HG02678 (cell line): ENCODE results near the gene MYO7B.

Experiments
- ATAC-seq: cut with Tn5 transposase; IDR thresholded peaks from one replicate; pipeline ENCODE4 v1.9.1; 2021; ENCODE audit warnings: mild to moderate bottlenecking, moderate library complexity; ENCODE audit not compliant: unreplicated experiment

Gene MYO7B

DNA sequence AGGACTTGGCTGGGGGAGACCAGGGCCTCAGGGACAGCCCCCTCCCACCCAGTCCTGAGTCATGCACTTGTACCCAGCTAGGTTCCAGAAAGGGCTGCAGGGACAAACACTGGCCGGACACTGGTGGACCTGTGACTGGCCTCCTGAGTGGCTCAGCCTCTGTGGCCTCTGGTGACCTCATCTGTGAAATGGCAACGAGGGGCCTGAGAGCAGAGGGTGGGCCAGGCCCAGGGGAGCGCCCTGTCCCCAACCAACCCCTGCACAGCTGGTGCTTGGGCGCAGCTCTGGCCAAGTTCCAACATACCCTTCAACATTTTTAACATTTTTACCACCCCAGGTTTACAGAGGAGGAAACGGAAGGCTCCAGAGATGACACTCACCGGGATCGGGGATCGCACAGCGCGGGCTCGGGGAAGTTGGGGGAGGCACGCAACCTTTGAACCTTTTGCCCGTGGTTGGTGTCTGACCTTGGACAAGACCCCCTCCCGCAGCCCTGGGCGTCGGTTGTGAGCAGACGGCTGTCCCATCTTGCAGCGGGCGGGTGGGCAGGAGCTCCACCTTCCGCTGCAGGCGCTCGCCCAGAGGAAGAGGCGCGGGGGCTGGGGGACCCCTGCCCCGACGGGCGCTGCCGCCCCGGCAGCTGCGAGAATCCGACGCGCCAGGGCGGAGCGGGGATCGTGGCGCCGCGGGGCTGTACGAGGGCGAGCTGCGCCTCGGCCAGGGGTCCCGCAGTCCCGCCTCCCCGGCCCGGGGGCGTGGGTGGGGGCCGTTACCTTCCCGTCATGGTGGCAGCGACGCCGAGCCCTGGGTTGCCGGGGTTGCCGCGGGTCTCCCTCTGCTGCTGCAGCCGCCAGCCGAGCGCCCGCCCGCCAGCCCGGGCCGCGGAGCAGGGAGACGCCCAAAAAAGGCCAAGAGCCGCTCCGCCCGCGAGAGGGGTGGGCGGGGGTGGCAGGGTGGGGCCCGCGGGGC, 139.0 kb downstream of the MYO7B start:
- no peak for ATAC-seq

DNA sequence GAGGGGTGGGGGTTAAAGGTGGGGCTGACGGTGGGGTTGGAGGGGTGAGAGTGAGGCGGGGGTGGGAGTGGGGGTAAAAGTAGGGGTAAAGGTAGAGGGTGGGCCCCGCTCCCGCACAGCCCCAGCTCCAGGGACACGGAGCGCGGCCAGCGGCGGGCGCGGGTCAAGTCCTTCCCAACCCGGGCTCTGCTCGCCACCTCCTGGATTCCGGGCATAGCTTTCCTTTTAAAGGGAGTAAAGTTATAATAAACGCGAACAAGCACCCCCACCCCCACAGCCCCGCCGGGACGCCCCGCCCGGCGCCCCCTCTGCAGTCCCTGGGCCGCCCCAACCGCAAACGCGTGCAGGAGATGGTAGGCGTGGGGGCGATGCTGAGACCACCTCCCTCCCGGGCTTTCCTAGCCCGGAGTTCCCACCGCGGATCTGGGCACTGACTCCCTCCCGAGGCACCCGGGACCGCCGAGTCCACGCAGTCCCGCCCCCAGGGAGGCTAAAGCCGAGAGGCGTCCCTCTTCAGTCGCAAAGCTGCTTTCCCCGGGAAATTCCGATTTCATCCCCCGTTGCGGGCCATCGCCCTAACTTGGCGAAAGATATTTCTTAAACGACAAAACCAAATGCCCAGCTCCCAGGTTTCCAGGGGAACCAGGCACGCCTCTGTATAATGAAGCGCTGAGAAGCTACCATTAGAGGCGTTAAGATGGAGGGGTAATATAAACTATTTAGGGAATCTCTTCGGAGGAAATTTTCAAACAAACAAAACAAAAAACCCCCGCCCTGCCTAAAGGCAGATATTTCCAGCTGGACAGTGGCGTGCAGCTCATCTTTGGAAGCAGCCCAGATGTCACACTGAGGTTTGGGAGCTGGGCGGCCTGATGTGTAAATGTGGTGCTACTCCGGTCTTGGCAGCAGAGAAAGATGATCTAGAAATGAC, 140.1 kb downstream of the MYO7B start, which contains the start of gene LIMS2:
Gene LIMS2 (minus strand): TSS at position 200 of the 931 bp plus-strand sequence. CDS start 506 bp downstream, outside the sequence.
- ATAC-seq: no peak

DNA sequence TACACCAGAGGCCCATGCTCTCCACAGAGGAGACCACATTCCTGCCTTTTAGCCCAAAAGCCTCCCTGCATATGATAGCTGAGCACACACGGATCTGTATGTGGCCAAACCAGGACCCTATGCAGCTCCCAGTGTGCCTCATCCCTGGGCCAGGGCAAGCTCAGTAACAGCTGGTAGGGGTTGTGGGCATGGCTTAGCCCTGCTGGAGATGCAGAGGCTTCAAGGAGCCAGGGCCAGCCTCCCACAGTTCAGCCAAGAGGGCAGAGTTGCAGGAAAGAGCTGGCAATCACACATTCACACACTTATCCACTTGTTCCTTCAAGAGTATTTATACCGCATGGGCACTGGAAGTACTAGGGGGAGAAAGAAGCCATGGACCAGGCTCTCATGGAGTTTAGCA, 141.4 kb downstream of the MYO7B start:
- ATAC-seq: no peak

DNA sequence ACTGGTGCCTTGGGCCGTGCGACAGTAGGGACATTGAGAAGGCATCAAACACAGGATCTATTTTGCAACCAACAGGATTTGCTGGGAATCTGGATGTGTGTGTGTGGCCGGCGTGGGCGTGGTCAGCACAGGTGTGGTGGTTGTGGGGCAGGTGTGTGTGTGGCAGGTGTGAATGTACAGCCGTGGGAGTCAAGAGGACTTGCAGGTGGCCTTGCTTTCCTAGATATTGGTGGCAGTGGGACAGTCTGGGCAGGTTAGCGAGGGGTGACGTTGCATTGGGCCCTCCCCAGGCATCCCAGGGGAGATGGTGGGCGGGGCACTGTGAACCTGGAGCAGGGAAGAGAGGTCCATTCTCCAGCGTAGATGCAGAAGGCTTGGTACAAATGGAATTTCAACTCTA, 143.0 kb downstream of the MYO7B start:
- no peak for ATAC-seq

DNA sequence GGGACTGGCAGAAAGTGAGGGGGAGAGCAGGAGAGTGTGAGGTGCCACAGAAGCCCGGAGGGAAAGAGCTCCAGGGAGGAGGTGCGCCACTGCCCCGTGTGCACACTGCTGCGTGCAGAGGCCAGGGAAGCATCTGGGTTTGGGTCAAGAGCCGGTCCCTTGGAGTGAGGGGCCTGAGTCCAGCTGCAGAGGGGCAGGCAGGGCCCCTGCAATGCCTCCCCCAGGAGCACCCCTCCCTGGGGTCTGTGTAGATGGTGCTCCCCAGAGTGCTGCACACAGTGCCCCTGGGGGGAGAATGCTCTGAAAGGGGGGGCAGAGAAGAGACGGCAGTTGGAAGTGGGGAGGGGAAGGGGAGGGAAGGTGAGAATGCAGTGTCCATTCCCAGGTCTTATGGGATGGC, 143.5 kb downstream of the MYO7B start:
- ATAC-seq: no peak

DNA sequence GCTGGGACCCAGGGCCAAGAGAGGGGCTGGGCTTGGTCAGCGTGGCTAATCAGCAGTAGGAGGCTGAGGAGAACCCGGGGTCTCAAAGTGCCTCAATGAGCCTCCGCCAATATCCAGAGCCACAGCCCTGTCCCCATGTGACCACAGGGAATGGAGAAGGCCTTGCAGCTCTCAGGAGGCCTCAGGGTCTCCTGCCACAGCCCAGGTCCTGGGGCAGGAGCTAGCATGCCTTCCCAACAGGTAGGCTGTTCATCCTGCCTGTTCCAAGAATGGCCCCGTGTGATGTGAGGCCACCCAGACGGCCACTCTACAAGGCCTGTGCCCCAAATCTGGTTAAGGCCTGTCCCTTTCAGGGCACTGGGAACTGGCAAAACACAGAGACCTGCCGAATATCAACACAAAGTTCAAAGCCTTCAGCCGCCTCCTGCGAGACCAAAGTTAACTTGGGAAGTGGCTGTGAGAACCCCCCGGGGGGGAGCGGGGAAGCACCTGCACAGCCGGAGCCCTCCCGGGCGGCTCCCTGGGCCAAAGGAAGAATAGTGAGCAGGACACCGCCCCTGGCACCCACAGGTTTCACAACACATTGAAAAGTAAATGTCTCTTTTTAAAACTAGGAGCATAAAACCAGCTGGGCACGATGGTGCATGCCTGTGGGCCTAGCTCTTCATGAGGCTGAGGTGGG, 144.3 kb downstream of the MYO7B start:
- no peak for ATAC-seq

DNA sequence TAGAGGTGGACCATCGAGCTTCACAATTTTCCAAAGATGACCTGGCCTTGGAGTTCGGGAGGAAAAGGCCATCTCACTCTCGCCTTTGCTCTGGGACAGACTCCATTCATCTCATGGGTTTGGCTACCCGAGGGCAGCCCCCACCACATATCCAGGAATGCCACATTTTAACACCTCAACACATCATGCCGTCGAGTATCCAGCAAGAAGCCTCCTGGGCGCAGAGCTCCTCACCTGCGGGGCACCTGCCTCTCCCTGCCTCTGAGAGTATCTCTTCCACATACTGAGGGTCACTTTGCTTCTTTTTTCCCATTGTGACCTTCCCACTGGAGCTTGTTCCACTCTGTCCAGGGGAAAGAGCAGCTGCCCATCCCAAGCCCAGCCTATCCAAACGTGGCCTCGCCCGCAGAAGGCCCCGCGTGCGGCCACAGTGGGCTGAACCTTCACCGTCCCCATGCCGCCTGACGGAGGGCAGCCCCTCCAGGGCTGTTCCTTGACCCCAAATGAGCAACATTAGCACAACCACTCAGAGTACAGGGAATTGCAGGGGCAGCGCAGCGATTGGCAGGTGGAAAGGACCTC, 145.3 kb downstream of the MYO7B start:
- ATAC-seq: no peak

DNA sequence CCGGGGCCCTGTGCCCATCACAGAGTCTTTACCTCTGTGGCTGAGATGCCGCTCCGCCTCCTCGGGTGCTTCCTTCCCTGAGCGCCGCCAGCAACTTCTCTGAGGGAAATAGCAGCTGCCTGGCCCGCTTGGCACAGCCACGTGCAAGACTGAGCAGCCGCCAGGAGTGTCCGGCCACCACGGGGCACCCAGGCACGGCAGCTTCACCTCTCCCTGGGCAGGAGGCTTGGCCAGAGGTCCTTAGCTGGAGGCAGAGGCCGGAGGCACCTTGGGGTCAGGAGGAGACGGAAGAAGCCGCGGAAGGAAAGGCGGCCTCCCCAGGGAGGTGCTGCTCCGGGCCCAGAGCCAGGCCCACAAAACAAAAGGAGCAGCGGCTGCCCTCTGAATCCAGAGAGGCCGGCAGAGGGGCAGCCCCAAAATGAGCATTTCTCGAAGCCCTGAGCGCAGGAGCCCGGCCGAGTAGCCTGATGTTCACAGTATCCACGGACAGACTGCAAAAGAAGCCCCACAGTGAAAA, 145.9 kb downstream of the MYO7B start:
- no peak for ATAC-seq

DNA sequence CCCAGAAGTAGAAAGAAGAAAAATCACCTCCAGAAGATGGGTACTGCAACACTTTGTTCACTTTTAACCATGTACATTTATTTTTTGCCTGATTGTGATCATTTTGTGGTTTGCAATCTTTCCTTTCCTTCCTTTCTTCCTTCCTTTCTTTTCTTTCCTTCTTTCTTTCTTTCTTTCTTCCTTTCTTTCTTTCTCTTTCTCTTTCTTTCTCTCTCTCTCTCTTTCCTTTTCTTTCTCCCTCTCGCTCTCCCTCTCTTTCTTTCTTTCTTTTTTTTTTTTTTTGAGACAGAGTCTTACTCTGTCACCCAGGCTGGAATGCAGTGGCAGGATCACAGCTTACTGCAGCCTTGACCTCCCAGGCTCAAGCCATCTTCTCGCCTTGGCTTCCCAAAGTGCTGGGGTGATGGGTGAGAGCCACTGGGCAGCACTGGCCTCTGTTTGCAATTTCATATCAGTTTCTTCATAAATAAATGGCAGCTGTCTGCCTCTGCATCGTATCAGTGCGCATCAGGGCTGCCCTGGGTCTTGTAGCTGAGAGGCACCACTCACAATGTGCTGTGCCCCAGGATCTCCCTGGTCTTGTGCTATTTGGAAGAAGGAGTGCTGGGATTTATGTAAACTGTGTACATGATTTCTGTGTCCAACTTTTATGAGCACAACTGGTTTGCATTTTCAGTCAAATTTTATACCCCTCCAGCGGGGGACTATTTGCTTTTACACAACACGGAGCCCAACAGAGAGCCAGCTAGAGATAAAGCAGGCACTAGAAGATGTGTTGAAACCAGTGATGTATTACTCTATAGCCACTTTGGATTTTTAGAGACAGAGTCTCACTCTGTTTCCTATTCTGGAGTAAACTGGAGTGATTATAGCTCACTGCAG, 146.7 kb downstream of the MYO7B start:
- no peak for ATAC-seq

DNA sequence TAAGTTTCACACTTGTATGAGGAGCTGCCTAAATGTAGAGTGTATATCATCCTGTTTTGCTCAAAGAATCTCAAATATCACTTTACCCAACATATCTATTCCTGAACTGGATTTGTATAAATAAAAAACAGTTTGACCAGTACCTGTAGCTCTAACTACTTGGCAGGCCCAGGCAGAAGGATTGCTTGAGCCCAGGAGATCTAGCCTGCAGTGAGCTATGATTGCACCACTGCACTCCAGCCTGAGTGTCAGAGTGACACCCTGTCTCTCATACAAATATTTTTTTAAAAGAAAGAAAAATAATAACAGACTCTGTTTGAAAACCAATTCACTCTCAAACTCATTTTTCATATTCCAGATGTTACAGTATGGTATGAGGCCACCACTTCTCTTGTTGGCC, 147.6 kb downstream of the MYO7B start:
- no peak for ATAC-seq

DNA sequence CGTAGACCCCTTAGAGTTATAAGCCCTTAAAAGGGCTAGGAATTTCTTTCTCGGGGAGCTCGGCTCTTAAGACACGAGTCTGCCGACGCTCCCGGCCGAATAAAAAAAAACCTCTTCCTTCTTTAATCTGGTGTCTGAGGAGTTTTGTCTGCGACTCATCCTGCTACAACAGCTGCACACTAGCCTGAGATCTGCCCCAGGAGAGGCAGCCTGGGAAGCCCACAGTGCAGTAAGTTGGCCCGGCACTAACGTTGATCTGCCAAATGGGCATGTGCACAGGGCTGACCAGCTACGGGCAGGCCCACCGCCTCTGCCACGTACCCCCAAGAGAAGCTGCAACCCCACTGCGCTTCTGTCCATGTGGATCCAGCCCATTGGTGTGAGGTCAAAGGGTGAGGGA, 148.3 kb downstream of the MYO7B start:
- no peak for ATAC-seq

DNA sequence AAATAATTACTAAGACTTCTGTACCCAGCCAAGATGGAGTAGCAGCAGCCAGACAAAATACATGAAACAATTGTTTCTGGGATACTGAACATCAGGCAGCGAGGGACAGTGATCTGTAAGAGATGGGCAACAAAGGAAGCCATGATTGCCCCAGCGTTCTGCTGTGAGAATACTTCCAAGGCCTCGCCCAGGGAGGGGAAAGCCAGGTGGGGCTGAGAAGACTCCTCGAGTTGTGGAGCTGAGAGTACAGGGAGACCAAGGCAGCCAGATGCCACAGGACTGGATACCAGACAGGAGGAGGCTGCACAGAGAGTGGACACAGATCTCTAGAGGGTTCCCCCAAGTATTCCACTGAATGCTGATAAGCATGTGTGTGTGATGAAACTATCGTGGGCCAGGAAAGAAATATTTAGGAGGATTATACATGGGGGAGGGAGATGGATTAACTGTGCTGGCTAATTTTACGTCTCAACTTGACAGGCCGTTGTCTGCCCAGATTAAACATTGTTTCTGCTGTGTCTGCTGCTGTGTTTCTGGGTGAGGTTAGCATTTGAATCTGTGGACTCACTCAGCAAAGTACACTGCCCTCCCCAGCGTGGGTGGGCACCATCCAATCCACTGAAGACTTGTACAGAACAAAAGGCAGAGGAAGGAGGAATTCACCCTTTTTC, 150.1 kb downstream of the MYO7B start:
- ATAC-seq: no peak
